ENCODE results near the gene KCNJ18. TPM values are rescaled to one million over a fixed set of nuclear protein-coding genes. Genes with fewer than 3 reads are reported as not detected.
"Not testable (repeated sequence)": the region's sequence is repeated elsewhere in the genome, so short reads cannot be mapped to it uniquely, and the experiment has no call there.

The KCNJ18 gene
- total RNA-seq, 4 donors from 2014 or later = not detected

- no peaks in the 10 kb centered on the region for H3K9me3 ChIP-seq
- intact Hi-C loops (cut with DNase I; ENCODE audit: low total_unique reads) (no loop called here), in situ Hi-C loops (cut with MboI; ENCODE audit: low sequenced_read_pairs in 4 of 4) (no loop called here)
- DNase-seq (no peak), ATAC-seq (no peak)
- no peaks in the 10 kb centered on the region for H3K36me3 ChIP-seq
- no peak for TF ChIP-seq CTCF (IDR thresholded peaks at IDR 0.05 in 4 of 5, conservative IDR thresholded peaks at IDR 0.05 in 1 of 5)
- TF ChIP-seq POLR2A (IDR thresholded peaks at IDR 0.05) = no peak
- no peak overlapping the region for H3K27ac ChIP-seq
- H3K4me1 ChIP-seq = no peaks in the 10 kb centered on the region
- H3K4me3 ChIP-seq = no peak overlapping the region
- no peaks in the 10 kb centered on the region for H3K27me3 ChIP-seq
Observed at GRCh38 chr17:21677911-21678310, 14.4 kb upstream of the KCNJ18 start.

GRCh38 chr17:21678393-21679081 is 13.8 kb upstream of the KCNJ18 start:
- DNase-seq (no peak), ATAC-seq (no peak)
- intact Hi-C loops (cut with DNase I; ENCODE audit: low total_unique reads) (no loop called here), in situ Hi-C loops (cut with MboI; ENCODE audit: low sequenced_read_pairs in 4 of 4) (no loop called here)
- Histone ChIP-seq H3K27ac (no peak overlapping the region), H3K4me3 (no peak overlapping the region), H3K36me3 (no peaks in the 10 kb centered on the region), H3K9me3 (no peaks in the 10 kb centered on the region), H3K4me1 (no peaks in the 10 kb centered on the region), H3K27me3 (no peaks in the 10 kb centered on the region)
- TF ChIP-seq POLR2A (IDR thresholded peaks at IDR 0.05) (no peak), CTCF (IDR thresholded peaks at IDR 0.05 in 4 of 5, conservative IDR thresholded peaks at IDR 0.05 in 1 of 5) (no peak)

DNA sequence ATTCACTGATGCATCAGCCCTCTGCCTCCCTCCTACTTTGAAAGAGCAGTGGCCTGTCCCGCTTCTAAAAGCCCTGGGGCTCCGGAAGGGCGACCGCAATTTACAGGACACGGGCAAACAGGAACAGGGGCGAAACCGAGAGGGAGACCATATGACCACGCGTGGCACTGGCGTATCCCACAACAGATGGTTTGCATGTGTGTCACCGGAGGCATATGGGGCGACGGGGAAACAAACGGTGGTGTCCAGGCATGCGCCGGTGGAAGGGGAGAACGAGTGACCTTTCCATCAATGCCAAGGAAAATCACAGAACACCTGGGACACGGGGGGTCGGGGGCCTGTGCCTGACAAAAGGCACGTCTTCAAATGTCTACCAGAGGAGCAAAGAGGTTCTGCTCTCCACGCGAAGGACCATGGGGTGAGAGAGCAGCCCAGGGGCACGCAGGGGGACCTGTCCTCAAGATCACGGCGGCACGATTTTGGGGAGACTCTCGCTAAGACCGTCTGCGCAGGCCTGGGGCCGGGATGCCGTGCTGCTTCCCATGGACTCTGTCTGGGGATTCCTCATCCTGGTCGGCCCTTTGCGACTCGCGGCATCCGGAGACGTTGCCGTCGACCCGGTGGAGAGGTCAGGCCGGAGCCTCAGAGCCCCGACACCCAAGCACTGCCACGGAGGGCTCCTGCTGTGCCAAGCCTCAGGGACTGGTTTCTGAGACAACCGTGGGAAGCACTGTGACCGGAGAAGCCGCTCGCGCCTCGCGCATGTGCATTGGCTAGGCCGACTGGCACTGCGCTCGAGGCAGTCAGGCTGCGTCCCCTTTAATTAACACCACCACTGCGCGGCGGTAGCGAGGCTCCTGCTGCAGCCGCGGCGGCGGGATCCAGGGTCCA is 12.8 kb upstream of the KCNJ18 start:
- H3K4me3 ChIP-seq = no peak overlapping the region
- ATAC-seq = no peak
- no peak overlapping the region for H3K27ac ChIP-seq
- no peaks in the 10 kb centered on the region for H3K4me1 ChIP-seq
- intact Hi-C loops (cut with DNase I; ENCODE audit: low total_unique reads) (no loop called here), in situ Hi-C loops (cut with MboI; ENCODE audit: low sequenced_read_pairs in 4 of 4) (no loop called here)
- no peaks in the 10 kb centered on the region for H3K9me3 ChIP-seq
- no peak for DNase-seq
- H3K36me3 ChIP-seq = no peaks in the 10 kb centered on the region
- TF ChIP-seq CTCF (IDR thresholded peaks at IDR 0.05 in 4 of 5, conservative IDR thresholded peaks at IDR 0.05 in 1 of 5) (no peak), POLR2A (IDR thresholded peaks at IDR 0.05) (no peak)
- H3K27me3 ChIP-seq = no peaks in the 10 kb centered on the region

GRCh38 chr17:21680366-21680765 is 12.0 kb upstream of the KCNJ18 start:
- in situ Hi-C loops (cut with MboI; ENCODE audit: low sequenced_read_pairs in 4 of 4) = no loop called here

GRCh38 chr17:21680850-21681351 is 11.4 kb upstream of the KCNJ18 start:
- not testable (repeated sequence) for ATAC-seq, DNase-seq

More at GRCh38 chr17:21680366-21680765, 12.0 kb upstream of the KCNJ18 start:
- Histone ChIP-seq H3K9me3 (no peaks in the 10 kb centered on the region), H3K36me3 (no peaks in the 10 kb centered on the region), H3K4me1 (no peaks in the 10 kb centered on the region), H3K27me3 (no peaks in the 10 kb centered on the region), H3K4me3 (no peak overlapping the region), H3K27ac (no peak overlapping the region)
- intact Hi-C loops (cut with DNase I; ENCODE audit: low total_unique reads) = no loop called here
- TF ChIP-seq CTCF (IDR thresholded peaks at IDR 0.05 in 4 of 5, conservative IDR thresholded peaks at IDR 0.05 in 1 of 5) (no peak), POLR2A (IDR thresholded peaks at IDR 0.05) (no peak)
- ATAC-seq (no peak), DNase-seq (no peak)

GRCh38 chr17:21681576-21681975 is 10.7 kb upstream of the KCNJ18 start:
- intact Hi-C loops (cut with DNase I; ENCODE audit: low total_unique reads); H3K27ac ChIP-seq; H3K27me3 ChIP-seq; ATAC-seq; H3K4me3 ChIP-seq; in situ Hi-C loops (cut with MboI; ENCODE audit: low sequenced_read_pairs in 4 of 4); H3K9me3 ChIP-seq; H3K4me1 ChIP-seq; H3K36me3 ChIP-seq; DNase-seq: not testable (repeated sequence)

More at GRCh38 chr17:21680850-21681351, 11.4 kb upstream of the KCNJ18 start:
- intact Hi-C loops (cut with DNase I; ENCODE audit: low total_unique reads); H3K9me3 ChIP-seq; H3K27ac ChIP-seq; H3K4me1 ChIP-seq; H3K36me3 ChIP-seq; H3K4me3 ChIP-seq; in situ Hi-C loops (cut with MboI; ENCODE audit: low sequenced_read_pairs in 4 of 4); H3K27me3 ChIP-seq: not testable (repeated sequence)

DNA sequence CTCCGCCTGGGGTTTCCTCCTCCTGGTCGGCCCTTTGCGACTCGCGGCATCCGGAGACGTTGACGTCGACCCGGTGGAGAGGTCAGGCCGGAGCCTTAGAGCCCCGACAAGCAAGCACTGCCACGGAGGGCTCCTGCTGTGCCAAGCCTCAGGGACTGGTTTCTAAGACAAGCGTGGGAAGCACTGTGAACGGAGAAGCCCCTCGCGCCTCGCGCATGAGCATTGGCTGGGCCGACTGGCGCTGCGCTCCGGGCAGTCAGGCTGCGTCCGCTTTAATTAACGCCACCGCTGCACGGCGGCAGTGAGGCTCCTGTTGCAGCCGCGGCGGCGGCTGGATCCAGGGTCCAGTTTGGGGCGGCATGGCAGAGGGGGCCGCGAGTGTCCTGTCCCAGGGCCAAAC is 10.2 kb upstream of the KCNJ18 start:
- H3K27ac ChIP-seq; intact Hi-C loops (cut with DNase I; ENCODE audit: low total_unique reads); H3K4me3 ChIP-seq; DNase-seq; H3K36me3 ChIP-seq; ATAC-seq; H3K27me3 ChIP-seq; H3K9me3 ChIP-seq; in situ Hi-C loops (cut with MboI; ENCODE audit: low sequenced_read_pairs in 4 of 4); H3K4me1 ChIP-seq: not testable (repeated sequence)

Measured in gastrocnemius medialis (tissue), 4 donors.